PC-9 (cell line): ENCODE data around the gene AP2S1.
"Not testable (repeated sequence)": the region's sequence is repeated elsewhere in the genome, so short reads cannot be mapped to it uniquely, and the experiment has no call there.

Source experiments
- EZH2 ChIP-seq: fragments of 200-600 bp; sonication (generic); IDR thresholded peaks from 2 replicates; pipeline ENCODE4 v1.8.0; 2017; ENCODE audit warnings: antibody characterized with exemption, low read depth
- TF ChIP-seq, protein P1 (sequence below): fragments of 200-600 bp; sonication (generic); conservative IDR thresholded peaks from 2 replicates; pipeline ENCODE4 v1.6.1; 2017; ENCODE audit warnings: mixed run types, antibody characterized with exemption, mild to moderate bottlenecking, moderate library complexity

DNA sequence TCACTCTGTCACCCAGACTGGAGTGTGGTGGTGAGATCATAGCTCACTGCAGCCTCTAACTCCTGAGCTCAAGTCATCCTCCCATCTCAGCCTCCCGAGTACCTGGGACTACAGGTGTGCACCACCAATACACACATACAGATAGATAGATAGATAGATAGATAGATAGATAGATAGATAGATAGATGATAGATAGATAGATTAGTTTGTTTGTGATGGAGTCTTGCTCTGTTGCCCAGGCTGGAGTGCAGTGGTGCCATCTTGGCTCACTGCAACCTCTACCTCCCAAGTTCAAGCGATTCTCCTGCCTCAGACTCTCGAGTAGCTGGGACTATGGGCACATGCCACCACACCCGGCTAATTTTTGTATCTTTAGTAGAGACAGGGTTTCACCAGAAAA, 46.2 kb downstream of the AP2S1 start:
- TF ChIP-seq, protein P1, sequence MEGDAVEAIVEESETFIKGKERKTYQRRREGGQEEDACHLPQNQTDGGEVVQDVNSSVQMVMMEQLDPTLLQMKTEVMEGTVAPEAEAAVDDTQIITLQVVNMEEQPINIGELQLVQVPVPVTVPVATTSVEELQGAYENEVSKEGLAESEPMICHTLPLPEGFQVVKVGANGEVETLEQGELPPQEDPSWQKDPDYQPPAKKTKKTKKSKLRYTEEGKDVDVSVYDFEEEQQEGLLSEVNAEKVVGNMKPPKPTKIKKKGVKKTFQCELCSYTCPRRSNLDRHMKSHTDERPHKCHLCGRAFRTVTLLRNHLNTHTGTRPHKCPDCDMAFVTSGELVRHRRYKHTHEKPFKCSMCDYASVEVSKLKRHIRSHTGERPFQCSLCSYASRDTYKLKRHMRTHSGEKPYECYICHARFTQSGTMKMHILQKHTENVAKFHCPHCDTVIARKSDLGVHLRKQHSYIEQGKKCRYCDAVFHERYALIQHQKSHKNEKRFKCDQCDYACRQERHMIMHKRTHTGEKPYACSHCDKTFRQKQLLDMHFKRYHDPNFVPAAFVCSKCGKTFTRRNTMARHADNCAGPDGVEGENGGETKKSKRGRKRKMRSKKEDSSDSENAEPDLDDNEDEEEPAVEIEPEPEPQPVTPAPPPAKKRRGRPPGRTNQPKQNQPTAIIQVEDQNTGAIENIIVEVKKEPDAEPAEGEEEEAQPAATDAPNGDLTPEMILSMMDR, result not testable (repeated sequence)
- not testable (repeated sequence) for TF ChIP-seq EZH2
